Non-pigmented ciliary epithelial cell (primary cell): ENCODE results near the gene HDAC11.

ENCODE experiments used
- DNase-seq: peaks from one replicate; pipeline ENCODE4 v3.0.0-alpha.2; 2010; ENCODE audit warnings: low read depth

HDAC11 gene

GRCh38 chr3:13544293-13544831 is 64.3 kb downstream of the HDAC11 start:
- peak; percentile 83 for DNase-seq

DNA sequence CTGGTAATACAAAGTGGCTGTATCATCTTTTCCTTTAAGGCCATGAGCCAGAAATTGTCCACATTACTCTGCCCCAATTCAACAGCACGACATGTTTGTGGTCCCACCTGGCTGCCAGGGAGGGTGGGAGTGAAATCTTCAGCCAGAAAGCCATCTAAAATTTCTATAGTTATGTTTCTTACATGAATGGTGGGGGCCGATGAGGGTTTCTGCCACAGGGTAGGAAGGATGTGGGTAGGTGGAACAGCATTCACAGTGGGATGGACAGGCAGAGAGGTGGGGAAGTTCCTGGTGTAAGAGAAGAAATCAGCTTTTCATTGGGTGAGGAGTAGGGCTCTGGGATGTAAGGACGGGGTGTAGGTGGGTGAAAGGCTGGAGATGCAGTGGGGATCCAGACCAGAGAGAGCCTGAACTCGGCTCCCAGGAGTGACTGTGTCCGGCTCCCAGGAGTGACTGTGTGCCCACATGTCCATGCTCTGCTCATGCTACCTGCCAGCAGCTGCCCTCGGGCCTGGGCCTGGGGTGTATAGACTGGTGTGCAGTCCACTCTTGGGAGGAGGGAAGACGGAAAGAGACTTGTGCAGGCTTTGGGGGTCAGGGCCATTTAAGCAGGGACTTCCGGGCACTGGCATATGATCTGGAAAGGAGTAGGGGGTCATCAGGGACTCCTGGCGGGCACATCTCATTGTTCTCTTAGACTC is 65.0 kb downstream of the HDAC11 start:
- no peak for DNase-seq

DNA sequence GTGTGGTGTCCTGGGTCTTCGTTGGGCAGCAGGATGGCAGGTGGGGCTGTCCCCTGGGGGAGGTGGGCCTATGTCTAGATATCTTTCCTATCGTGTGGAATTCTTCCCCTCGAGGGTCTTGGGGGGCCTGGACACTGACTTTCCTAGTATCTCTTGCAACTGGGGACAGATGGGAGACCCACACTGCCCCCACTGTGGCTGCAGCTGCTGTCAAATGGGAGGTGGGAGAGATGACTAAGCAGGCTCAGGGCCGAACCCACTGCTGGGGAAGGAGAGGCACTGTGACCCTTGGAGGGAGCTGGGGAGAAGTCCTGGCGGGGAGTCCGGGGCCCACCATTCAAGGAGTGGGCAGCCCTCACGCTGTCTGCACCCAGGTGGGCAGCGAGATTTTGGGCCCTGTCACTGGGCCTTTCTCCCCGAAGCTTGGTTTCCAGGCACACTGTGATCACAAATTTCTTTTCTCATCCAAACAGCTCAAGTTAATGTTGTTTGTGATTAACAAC is 65.9 kb downstream of the HDAC11 start:
- DNase-seq: no peak

DNA sequence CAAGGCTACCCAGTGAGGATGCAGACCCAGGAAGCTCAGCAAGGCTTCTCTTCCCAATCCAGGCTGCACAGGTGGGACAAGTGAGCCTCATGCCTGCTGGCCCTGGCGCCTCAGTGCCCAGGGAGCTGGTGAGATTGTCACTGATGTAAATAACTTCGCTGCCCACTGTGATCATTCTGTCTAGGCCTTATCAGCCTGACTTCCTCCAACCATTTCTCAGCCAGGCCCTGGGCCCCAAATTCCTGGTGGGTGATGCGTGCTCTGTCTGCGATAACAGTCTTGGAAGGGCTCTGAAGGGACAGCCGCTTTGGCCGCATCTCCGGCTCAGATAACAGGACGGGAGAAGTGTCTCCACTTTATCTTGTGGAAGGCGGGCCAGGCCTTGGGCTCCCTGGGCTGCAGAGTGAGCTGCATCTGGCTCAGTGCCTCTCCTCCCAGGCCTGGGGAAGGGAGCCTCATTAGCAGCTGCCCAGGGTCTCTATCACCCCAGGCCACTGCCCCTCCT is 66.6 kb downstream of the HDAC11 start:
- no peak for DNase-seq

DNA sequence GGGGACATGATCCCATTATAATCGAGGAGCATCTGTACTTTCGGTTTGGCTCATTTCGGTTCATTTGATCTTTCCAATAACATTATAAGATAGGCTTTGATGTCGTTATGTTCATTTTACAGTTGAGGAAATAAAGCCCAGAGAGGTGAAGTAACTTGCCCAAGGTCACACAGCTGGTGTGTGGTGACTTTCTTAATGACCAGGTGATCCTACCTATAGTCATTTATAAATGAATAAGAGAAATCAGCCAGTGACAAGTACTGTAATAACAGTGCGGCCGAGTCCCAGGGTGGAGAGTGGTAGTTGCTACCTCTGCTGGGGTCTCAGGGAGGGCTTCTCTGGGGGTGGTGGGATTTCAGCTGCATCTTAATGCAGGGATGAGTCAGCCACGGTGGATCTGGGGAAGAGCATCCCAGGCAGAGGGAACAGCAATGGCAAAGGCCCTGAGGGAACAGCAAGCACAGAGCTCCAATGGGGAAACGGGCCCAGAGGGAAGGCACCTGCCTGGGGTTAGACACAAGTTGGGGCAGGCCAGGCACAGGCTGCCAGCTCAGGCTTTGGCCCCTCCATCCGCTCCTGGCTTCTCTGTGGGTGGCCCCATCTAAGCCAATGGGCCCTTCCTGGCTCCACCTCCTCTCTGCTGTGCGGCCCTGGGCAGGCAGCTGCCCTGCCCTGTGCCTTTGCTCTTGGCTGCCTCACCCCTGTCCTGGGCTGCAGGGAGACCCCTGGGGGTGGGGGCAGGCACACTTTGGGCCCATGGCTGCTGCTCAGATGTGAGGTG is 67.7 kb downstream of the HDAC11 start:
- no peak for DNase-seq

- DNase-seq: no peak
These were observed 68.9 kb downstream of the HDAC11 start, which contains the start of gene FBLN2 for GRCh38 chr3:13548696-13549622. Gene FBLN2, plus strand, starts transcription at chr3:13549125. Its CDS starts 21,231 bp downstream, at chr3:13570356.

GRCh38 chr3:13549623-13550422 is 69.7 kb downstream of the HDAC11 start:
- no peak for DNase-seq

DNA sequence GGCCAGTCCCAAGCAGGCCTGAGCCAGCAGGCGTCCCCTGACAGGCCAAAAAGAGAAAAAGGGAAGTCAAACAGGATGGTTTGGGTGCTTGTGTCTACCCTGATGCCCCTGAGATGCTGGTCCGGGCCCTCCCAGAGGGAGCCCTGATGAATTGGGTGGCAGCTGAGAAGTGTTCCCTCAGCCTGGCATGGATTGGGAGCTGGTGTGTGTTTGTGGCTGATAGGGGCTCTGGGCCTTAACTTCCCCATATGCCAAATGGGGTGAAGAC is 70.3 kb downstream of the HDAC11 start:
- DNase-seq: no peak

DNA sequence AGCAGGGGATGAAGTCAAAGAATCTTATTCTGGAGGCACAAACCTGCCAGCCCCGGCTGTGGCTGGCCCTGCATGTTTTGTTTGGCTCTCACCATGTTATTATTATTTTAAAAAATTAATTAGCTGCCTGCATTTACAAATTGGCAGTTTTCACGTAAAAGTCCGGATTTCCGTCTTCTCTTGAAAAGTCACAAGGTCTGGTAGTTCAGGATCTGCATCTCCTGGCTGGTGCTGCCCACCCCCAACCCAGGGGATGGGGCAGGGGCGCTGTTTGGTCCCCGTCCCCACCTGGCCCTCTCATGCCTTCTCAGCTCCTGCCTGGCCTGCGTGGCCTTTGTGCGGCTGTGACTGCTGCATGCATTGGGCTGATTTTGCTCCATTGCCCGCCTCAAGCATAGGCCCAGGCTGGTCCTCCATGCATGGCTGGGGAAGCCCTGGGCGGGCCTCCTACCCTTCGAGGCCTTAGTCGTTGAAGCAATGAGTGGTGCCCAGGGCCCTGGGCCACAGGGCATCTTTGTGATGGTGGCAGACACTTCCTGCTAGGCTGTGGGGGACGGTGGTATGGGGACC is 70.8 kb downstream of the HDAC11 start:
- DNase-seq: no peak

DNA sequence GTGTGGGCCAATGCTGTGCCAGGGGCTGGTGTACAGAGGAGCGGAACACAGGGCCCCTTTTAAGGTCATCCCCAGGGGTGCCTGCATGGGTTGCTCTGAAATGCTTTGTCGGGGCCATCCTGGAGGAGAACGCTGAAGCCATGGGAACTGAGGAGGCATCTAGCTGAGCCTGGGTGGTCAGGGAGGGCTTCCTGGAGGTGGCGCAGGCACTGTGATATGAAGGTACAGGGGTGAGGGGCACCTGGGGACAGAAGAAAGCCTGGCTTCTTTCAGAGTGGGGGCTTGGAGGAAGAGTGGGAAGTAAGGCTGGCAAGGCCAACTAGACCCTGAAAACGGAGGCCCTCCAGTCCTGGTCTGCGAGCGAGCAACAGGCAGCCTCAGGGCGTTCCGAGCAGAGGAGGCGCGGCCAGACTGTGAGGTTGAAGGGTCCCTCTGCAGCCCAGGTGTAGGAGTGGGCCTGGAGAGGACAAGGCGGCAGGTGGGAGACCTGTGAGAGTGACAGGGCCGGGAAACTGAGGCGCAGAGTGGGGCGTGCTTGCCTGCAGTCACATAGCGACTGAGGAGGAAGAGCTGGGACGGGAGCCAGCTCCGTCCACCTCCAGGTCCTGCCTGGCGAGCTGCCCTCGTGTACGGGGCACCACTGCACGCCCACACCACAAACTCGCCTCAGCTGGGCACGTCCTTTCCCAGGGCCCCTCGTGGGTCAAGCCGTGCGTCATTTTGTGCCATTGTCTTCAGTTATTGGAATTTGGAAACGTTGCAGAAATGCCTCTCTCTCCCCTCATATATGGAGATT is 72.9 kb downstream of the HDAC11 start:
- DNase-seq: no peak

DNA sequence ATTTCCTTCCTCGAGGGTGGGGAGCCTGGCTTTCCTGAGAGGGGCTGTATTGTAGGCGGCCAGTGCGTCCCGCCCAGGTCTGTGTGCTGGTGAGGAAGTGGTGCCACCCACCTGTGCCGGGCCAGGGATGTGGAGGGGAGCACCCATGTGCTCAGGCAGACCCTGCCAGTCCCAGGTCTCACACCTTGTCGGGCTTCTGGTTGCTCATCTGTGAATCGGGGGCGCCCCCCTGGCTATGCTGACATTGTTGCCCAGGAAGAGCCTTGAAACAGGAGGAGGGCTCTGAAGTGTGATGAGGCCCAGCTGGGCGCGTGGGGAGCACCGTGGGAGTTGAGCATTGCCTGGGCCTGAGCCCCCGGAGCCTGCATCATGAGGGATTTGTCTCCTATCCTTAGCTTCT is 73.6 kb downstream of the HDAC11 start:
- DNase-seq: no peak

GRCh38 chr3:13555753-13556152 is 75.6 kb downstream of the HDAC11 start:
- no peak for DNase-seq
